Measurements from ENCODE around the gene HOXB3.
"Not testable (repeated sequence)": the region's sequence is repeated elsewhere in the genome, so short reads cannot be mapped to it uniquely, and the experiment has no call there.

The HOXB3 gene

DNA sequence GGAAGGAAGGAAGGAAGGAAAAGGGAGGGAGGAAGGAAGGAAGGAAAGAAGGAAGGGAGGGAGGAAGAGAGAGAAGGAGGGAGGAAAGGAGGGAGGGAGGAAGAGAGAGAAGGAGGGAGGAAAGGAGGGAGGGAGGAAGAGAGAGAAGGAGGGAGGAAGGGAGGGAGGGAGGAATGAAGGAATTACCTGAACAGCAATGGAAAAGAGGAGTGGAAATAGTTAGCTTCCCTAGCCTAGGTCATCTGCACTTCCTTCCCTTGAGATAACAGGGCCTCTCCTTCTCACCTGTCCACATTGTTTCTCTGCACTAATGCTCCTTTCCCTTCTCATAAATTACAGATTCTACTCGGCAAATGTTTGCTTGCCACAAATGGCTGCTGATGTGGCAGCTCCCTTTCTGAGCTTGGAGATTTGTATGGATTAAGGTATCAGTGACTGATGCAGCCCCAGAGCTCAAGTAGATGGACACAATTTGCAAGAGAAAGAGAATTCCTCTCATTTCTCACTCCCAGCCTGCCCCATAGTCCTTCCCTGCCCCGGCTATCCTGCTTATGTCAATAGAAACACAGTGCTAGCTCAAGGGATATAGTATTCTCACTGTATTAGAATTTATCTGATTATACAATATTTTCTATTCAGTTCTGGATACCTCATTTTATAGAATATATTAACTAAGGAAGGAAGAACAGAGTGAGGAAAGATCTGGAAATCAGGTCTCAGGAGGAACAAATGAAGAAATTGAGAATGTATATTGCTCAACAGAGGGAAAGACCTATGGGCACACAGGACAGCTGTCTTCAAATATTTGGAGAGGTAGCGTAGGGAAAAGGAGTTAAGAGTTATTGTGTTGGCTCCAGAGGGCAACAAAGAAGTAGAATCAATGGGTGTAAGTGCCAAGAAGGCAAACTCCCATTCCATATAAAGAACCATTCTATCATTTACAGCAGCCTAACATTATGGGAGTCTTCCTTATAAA, 73.8 kb downstream of the HOXB3 start:
- no peak for DNase-seq

DNA sequence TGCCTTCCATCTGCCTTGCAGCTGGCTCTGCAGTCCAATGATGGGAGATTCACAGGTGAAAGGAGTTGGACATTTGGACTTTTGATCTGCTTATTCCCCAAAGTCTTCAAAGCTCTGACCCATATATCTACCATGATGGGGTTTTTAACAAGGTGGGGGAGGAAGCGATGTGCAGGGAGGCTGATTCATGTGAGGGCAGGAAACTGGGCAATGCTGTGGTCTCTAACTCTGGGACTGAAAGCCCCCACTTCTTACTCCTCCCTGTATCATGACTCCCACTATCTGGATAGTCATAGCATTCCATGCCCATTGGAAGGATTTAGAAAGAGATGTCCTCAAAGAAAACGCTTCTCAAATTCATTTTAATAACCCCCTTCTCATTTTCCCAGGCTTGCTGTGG, 75.6 kb downstream of the HOXB3 start:
- no peak for DNase-seq

DNA sequence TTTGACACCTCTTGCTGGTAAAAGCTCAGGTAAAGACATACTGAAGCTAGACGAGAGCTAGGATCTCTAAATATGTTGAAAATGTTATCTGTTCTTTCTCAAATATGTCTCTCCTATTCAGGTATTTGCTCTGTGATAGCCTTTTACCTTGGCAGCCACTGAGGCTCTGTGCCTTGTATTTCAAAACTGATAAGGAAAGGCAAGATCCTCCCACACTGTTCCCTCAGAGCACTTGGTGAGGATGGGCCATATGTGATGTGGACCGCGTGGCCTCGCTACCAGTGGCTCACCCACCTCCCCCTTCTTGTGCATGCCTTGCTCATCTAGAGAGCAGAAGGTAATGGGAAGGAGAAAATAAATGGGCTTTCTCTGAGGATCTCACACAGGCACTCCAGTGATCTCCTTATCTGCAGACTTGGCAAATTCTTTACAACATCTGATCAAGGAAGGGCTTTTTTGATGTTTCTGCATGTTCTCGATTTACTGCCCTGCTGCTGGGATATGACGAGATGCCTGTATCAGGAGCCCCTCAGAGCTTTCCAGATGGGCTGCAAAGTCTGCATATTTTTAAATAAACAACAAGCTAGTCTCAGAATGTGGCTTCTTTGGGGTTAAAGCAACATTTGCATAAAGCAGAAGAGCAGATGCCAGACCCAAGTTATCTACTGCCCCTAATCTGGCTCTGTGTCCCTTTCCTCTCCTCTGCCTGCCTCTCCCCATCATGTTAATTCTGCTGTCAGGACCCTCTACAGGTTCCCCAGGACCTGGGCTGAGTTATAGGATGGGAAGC, 76.2 kb downstream of the HOXB3 start:
- DNase-seq: no peak

DNA sequence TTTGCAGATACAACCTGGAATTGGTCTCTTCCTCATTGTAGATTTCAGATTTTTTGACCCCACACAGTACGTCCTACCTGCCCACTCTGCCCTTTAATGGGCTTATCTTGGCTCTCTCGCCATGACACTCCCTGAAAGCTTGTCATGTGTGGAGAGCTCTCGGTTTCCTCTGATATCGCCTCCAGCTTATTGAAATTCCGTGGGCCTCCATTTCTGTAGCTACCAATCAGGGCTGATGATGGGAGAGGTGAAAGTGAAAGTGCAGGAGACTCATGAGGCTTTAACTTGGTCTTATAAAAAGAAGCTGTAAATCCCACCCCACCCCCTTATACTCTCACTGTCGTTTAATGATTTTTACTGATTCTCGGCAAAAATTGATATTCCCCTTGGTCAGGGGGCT, 76.9 kb downstream of the HOXB3 start:
- DNase-seq: no peak

DNA sequence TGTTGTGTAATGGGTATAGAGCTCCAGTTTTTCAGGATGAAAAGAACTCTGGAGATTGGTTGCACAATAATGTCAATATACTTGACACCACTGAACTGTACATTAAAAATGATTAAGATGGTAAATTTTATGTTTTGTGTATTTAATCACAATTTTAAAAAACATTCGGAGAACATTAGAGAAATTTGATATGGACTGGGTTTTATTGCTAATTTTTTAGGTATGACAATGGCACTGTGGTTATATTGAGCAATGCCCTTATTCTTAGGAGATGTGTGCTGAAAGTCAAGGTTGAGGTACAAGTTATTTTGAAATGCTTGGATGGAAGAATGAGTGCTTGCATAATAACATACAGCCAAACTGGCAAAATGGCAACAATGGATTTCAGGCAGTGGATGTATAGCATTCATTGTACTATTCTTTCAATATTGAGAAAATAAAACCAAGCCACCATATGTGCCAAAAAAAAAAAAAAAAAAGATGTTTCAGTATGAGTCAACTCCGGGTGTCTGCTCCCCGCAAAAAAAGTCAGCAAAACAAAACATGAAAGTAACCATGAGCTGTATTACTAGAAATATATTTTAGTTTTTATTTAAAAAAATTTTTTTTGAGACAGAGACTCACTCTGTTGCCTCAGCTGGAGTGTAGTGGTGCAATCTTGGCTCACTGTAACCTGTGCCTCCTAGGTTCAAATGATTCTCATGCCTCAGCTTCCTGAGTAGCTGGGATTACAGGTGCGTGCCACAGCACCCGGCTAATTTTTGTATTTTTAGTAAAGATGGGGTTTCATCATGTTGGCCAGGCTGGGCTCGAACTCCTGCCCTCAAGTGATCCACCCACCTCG, 79.1 kb downstream of the HOXB3 start:
- no peak for DNase-seq

DNA sequence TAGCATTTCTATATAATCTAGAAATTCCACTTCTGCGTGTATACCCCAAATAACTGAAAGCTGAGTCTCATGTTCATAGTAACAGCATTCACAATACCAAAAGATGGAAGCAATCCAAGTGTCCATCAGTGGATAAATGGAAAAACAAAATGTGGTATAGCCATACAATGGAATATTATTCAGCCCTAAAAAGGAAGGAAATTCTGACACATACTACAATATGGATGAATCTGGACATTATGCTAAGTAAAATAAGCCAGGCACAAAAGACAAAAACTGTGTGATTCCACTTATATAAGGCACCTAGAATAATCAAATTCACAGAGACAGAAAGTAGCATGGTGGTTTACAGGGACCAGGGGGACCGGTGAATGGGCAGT, 79.7 kb downstream of the HOXB3 start:
- DNase-seq: no peak

DNA sequence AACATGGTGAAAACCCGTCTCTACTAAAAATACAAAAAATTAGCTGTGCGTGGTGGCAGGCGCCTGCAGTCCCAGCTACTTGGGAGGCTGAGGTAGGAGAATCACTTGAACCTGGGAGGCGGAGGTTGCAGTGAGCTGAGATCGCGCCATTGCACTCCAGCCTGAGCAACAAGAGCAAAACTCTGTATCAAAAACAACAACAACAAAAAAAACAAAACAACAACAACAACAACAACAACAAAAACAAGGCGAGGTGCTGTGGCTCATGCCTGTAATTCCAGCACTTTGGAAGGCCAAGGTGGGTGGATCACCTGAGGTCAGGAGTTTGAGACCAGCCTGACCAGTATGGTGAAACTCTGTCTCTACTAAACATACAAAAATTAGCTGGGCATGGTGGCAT, 80.3 kb downstream of the HOXB3 start:
- DNase-seq: not testable (repeated sequence)

DNA sequence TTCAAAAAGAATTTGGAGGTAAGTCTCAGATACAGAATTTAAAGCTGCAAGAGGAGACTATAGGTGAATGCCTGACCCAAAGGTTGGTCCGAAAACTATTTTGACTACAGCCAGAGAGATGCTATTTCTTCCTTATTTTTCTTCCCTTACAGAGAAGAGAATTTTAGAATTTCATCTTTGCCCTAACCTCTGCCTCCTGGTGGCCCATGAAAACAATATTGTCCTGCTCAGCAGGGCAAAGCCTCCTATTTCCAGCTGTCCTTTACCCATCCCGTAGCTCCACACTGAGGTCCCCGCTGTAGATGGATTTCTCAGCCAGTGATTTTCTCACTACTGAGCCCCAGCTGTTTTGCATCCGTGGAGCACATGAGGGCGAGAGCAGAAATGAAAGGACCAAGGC, 83.8 kb downstream of the HOXB3 start:
- no peak for DNase-seq

DNA sequence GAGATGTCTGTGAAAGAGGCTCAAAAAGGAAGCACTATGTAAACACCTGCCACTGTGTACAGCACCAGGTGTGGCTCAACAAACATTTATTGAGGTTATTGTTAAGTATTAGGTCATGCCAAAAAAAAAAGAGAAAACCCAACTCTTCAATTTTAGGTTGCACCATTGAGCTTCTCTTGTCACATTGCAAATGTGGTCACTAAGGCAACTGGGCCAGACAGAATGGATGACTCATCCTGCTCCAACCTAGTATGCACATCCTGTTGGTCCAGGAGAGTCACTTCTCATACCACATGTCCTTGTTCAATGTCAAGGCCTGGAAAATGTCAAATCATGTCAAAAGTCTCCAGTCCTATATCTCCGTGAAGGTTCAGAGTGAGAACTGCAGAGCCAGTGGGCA, 84.3 kb downstream of the HOXB3 start:
- no peak for DNase-seq

DNA sequence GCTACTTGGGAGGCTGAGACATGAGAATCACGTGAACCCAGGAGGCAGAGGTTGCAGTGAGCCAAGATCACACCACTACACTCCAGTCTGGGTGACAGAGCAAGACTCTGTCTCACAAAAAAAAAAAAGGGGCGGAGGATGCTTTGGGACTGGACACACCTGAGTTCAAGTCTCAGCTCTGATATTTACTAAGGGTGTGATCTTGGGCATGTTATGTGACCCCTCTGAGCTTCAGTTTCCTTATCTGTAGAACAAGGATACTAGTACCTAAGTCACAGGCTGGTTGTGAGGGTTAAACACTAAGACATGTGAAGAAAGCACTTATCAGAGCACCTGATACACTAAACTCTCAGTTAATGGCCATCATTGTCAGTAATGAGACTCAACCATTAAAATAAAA, 85.1 kb downstream of the HOXB3 start:
- DNase-seq: no peak

DNA sequence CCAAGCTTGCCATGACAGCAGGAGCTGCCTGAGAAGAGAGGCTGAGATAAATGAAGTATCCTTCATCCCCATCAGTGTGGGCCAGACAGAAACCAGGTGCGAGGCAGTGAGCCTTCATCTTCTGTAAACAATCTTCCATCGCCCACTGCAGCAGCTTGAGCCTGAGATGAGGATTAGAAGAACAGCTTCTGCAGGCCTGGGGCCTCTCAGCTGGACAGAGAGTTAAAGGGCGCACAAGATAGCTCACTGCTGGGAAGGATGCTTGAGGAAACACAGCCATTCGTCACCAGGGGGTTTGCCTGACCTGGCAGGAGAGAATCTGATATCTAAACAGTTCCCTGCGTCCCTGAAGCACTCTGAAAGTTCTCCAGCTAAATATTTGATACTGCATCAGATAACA, 86.3 kb downstream of the HOXB3 start:
- no peak for DNase-seq

DNA sequence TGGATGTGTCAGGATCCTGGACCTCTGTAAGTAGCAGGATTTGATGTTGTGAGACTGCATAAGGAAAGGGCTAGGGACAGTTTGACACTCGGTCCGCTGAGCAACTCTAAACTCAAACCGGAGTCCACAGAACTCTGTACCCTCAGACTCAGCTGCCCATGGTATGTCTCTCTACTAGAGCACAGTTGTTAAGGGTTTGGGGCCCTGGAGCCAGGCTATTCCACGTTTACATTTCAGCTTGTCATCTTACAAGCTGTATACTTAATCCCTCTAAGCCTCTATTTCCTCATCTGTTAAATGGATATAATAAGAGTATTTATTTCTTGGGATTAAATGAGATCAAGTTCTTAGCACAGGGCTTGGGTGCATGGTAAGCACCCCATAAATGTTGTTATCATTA, 87.1 kb downstream of the HOXB3 start:
- no peak for DNase-seq

DNA sequence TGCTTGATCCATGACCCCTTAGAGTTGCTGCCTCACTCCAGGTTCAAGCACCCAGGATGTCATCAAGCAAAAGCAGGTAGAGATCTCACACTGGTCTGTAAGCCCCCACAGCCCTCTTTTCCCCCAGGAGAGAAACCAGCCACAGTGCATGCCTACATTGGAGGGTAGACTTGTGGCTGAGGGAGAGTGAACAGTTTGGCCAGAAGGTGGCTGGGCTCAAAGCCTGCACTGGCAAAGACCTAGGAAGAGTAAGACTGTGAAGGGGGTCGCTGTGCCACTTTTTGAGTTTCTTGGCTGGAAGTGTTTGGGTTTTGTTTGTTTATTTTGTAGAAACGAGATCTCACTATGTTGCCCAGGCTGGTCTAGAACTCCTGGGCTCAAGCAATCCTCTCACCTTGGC, 87.7 kb downstream of the HOXB3 start:
- no peak for DNase-seq

DNA sequence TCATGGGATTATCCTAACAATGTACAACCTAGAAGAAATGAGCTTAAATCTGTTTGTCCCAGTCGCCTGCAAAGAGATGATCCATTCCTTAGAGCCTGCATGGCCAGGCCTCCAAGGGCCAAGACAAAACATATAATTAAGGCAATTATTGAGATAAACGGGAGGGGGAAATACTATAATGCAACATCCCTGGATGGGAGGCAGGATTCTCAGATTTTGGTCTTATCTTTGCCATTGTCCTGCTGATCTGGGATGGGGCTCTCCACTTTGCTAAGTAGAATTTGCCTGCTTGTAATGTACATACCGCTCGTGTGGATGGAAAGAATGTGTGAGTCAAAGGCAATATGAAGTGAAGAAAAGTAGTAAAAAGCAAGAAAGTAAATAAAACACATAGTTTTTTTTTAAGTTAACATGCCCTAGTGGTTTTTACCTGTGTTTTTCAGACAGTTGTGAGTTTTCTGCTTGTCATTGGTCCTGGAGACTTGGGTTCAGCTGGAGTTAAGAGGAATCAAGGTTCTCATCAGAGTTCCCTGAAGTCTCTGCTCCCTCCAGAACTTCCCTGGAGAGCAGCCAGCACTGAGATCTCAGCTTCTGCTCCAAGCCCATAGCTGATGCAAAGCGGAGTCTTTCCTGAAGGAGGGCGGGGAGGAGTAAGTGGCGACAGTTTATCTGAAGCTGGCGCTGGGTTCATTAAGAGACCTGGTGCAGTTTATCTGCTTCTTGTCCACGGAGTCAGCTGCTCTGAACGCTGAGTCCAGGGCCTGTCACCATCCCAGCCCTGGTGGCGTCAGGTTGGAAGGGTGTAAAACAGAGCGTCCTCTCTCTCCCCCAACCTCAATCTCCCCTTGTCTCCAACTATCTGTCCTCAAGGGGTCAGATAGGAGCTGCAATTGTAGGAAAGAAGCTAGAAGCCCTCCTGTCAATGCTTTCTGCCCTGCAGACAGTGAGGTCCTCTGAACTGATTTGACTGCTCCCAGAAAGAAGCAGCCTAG, 89.3 kb downstream of the HOXB3 start:
- no peak for DNase-seq

DNA sequence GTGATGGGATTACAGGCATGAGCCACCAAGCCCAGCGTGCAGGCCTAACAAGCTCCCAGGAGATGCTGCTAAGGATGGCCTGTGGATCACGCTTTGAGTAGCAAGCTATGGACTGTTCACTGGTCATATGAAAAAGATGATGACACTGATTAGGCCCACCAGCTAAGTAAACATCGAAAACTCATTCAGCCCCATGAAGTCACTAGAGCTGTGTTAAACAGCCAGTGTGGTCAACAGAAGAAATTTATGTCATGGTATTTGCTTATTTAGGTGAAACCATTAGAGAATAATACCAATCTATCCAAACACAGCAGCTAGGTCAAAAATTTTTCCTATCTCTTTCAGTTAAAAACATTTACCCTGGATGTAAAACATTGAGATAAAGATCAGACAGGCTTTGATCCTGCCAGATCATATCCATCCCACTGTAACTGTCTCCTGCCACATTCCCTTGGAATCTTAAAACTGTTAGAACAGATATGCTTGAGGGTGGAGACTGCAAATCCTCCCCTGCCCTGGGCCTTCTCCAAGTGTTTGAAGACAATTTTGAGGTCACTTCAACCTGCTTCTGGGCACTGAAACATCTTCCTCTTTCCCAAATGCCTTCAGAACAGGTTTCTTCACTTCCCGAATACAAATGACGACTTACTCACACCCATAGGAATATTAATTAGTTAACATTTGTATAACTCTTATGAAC, 90.2 kb downstream of the HOXB3 start:
- DNase-seq: no peak

DNA sequence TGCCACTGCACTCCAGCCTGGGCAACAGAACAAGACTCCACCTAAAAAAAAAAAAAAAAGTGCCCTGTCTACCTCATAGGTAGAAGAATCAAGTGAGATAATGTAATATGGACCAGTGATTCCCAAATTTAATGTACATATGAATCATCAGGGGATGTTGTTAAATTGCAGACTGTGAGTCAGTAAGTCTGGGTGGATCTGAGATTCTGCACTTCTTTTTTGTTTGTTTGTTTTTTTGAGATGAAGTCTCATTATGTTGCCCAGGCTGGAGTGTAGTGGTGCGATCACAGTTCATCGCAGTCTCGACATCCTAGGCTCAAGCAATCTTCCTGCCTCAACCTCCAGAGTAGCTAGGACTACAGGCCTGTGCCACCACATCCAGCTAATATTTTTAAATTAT, 90.8 kb downstream of the HOXB3 start:
- no peak for DNase-seq
